ENCODE results near the gene FAM20C.

The FAM20C gene

DNA sequence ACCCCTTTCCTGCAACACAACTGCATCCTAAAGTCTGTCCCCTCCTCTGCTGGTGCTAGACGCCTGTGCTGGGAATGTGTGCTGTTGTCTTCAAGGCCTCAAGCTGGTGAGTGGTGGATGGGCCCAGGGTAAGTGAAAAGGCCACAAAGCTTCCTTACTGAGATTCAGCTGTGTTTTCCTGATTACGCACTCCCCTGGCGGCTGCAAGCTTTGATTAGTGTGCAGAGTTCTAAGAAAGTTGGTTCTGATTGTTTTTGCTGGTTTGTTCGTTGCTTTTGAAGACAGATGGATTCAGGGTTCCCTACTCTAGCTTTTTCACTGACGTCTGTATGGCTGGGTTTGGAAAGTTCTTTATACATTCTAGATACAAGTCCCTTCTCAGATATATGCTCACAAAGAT lies 85.7 kb downstream of the FAM20C start:
- peak; percentile 12 for DNase-seq

DNA sequence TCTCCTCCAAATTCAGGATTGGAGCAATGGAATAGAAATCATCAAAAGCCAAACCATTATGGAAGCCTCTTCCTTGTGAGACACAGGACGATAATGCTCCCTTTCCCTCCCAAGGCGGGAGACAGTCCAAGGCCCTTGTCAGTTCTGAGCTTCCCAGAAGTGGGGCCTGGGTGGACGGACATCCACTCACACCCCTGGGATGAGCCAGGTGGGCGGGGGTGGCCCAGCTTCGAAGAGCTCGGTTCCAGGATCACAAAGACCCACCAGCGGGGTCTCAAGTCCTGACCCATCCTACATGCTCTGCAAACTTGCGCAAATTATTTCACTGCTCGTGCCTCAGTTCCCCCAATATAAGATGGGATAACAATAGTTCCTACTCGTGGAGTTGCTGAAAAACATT lies 87.5 kb downstream of the FAM20C start:
- no peak for DNase-seq

DNA sequence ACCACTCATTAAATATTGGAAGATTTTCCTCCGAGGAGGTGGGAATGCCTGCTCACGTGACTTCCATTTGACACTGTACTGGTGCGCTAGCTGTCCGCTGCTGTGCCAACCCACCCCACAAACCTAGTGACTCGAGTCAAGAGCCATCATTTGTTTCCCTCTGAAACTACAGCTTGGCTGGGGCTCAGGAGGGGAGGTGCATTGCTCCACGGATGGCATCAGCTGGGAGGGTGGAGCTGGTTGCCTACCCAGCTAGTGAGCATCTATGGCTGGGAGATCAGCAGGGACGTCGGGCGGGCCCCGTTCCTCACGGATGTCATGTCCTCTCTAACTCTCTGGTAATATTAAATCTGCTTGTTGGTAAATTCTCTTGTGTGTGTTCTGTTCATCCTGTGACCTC lies 88.1 kb downstream of the FAM20C start:
- DNase-seq = no peak

DNA sequence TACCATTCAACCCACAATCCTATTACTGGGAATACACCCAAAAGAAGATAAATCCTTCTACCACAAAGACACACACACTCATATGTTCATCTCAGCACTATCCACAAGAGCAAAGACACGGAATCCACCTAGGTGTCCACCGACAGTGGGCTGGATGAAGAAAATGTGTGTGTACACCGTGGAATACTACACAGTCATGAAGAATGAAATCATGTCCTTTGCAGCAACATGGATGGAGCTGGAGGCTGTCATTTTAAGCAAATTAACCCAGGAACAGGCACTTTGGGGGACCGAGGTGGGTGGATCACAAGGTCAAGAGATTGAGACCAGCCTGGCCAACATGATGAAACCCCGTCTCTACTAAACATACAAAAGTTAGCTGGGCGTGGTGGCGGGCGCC lies 89.3 kb downstream of the FAM20C start:
- DNase-seq = no peak

DNA sequence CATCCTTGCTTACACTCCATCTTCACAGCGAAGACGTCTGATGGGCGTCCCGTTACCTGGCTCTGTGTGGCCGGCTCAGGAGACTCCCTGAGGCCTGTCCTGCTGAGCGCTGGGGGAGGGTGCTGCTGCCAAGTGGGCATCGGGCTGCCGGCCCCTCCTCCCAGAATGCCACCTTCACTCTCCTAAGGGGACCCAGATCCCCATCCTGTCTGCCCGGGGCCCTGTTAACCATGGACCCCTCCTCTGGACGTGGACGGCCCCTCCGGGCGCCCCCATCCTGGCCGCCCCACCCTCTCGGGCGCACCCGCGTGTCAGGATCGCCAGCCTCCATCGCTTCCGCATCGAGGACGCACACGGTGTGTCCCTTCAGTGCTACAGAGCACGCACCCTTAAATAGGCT lies 90.2 kb downstream of the FAM20C start:
- no peak for DNase-seq

DNA sequence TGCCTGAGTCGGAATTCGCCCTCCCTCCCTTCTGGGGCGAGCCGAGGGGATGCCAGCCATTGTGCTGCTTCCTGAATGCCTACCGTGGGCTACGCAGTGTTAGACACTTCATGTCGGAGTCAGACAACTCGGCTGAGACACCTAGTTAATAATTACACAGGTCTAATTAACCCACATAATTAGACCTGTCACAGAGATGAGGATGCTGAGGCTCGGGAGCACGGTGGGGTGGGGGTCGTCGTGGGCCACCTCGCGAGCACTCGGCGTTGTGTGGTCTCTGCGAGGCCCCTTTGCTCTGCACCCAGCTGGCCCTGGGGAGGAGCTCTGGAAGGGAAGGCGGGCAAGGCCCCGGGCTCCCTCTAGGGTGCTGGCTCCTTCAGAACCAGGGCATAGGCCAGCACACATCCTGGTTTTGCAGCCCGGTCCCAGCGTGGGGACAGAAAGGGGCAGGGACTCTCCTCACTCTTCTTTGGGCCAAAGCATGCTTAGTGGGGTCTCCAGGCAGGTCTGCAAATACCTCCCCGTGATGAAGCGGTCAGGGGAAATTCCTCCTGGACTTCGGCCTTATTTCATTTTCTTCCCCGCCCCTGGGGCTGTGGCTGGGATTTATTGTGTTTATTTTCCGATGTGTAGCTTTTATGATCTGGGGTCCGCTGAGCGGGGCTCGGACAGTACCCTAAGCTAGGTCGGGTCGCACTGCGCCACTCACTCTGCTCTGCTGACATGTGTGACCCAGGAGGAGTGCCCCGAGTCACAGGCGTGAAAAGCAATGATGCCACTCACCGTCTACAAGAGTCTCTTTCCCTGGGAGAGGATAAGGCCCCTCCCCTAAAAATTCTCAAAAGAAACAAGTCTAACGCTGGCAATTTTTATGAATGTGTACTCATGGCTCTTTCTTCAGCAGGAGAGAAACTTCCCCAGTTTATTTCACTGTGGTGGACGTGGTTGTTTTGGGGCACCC lies 92.7 kb downstream of the FAM20C start:
- no peak for DNase-seq

DNA sequence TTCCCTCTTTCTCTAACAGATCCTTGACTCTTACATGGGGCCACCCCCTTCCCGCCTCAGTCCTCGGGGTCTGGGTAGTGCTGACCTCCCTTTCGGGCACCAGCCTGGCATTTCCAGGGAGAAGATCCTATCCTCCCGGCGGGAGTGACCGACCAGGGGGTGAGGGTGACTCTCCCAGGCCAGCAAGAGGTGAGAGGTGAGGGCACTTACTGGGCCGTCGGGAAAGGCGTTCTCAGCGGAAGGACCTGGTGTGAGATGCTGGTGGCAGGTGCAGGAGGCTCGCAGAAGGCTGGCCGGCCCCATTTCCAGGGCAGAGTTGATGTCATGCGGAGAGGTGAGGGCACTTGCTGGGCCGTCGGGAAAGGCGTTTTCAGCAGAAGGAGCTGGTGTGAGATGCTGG lies 93.4 kb downstream of the FAM20C start:
- no peak for DNase-seq

DNA sequence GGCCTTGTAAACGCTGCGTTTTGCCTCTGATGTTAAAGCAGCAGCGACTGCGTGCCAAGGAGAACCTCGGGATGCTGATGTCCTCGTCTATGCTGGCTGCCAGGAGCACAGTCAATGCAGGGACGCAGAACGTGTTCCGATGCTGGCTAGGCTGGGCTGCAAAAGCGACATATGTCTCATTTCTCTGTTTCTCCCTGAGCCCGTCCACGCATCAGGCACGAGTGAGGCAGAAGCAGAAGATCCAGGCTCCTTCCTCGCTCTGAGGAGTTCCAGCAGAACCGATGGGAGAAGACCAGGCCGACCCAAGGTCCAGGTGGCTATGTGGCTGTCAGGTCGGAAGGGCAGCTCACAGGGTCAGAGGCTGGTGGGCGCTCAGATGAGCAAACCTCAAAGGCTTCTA lies 93.9 kb downstream of the FAM20C start:
- no peak for DNase-seq

DNA sequence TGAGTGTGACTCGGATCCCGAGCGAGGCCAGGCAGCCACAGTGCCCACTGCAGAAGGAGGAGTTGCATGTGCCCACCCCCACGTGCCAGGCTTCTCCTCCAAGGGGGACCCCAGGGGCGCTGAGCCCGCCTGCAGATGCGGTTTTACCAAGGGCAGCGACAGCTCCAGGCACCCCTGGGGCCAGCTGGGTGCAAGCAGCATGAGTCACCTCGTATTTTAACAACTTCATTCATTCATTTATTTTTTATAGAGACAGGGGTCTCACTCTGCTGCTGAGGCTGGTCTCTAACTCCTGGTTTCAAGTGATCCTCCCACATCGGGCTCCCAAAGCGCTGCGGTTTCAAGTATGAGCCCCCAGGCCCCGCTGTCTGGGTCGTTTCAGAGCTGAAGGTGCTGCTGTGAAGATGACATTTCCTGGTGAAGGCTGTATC lies 96.3 kb downstream of the FAM20C start:
- DNase-seq = no peak

DNA sequence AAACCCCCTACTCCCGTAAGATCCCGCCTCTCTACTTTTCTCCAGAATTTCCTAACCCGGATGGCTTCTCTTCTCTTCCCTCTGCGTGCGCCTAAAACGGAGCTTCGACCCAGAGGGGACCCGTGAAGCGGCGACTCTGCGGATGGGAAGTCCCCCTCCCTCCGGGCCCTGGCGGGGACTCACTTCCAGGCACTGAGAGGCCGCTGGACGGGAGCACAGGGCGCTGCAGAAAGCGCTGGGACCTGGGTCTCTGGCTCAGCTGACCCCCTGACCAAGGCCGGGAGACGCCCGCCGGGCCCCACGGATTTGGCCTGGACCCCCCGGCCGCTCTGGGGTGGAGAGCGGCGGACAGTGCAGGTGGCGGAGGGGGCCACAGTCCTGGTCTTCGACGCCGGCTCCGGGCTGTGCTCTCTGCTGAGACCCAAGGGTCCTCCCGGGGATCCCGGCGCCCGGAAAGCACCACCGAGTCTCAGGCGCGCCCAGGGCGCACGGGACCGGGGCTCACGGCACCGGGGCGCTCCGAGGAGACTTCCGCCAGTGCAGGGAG lies 96.9 kb downstream of the FAM20C start:
- no peak for DNase-seq

DNA sequence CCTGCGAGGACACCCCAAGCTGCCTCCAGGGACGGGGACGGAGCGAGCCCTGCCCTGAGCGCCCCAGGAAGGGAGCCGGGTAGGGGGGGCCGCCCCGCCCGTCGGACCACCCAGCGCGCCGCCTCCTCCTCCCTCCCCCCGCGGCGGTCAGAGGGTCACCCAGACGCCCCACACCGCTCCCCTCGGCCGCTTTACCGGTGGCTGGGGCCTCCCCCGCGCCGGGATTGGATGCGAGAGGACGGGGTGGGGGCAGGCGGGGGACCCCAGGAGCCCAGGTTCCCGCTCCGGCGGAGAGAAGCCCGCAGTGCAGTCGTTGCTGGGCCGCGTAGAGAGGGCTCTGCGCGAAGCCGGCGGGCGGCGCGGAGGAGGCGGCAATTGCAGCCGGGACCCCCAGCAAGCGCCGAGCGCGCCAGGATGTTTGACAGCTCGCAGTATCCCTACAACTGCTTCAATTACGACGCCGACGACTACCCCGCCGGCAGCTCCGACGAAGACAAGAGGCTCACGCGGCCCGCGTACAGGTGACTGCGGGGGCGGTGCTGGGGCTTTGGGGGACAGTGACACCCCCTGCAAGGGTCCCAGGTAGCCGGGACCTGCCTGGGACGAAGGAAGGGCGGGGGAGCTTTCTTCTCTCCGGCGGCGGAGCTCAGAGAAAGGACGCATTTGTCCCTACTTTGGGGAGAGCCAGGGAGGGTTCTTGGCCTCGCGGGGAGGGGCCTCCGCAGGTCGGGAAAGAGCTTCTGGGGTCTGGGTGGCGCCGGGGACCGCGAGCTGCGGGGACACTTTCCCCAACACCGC lies 97.6 kb downstream of the FAM20C start, which contains the start of gene FOXL3:
FOXL3 (plus strand) TSS at position 415 of the 798 bp plus-strand sequence; CDS start at position 415, 0 bp downstream.
- no peak for DNase-seq

DNA sequence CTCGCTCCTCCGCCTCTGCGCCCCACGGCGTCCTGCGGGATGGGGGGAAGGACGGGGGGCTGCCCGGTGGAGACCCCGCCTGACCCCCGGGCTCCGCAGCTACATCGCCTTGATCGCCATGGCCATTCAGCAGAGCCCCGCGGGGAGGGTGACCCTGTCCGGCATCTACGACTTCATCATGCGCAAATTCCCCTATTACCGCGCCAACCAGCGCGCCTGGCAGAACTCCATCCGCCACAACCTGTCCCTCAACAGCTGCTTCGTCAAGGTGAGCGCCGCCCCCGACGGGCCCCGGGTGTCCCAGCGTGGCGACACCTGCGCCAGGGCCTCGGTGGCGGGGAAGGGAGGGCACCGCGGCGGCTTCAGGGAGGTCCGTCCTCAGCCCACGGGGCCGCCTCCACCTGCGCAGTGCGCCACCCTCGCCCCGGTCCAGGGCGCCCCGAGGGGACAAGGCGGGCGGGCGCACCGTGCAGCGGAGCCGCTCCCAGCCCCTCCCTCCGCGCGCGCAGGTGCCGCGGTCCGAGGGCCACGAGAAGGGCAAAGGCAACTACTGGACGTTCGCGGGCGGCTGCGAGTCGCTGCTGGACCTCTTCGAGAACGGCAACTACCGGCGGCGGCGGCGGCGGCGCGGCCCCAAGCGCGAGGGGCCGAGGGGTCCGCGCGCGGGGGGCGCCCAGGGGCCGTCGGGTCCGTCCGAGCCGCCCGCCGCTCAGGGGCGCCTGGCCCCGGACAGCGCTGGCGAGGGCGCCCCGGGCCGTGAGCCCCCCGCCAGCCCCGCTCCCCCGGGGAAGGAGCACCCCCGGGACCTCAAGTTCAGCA lies 98.4 kb downstream of the FAM20C start:
- no peak for DNase-seq

DNA sequence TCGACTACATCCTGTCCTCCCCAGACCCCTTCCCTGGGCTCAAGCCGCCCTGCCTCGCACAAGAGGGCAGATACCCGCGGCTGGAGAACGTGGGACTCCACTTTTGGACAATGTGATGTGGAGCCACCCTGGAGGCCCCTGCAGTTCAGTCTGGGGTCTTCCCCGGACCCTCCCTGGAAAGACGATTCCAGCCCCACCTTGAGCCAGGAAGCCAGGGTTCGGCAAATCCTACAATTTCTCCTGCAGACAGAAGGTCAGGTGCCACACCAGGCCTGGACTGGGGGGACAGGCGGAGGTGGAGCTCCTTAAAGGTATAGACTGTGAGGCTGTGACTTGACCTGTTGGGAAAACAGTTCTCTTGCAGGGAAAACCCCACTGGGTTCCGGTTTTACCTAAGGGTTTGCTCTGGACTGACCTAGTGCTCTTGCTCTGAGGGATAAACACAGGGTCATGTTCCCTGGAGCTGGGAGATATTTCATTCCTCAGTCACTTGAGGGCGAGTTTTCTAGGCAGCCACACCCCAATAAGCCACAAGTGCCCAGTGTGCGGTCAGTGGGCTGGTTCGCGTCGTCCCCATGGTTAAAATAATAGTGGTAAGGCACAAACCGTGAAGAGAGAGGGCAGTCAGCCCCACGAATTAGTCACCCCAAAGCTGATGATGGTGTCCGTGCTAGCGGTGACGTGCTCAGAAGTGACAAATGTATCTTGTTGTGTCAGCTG lies 99.2 kb downstream of the FAM20C start:
- DNase-seq = no peak

DNA sequence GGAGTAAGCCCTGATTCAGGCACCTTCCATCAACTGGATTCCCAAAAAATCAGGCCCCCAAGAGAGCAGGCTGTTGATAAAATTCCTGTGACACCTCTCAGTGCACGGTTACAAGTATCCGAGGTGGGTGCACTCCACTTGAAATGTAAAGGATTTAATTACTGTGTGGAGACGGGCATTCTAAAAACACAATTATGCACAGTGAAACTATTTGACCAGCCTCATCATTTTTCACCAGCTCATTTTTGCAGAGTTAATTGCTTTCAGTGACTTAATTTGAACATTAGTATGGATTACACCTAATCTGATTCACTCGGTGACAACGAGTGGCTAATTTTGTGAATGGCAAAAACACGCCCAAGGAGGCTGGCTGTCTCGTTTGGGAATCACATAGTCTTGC lies 99.9 kb downstream of the FAM20C start:
- no peak for DNase-seq

DNA sequence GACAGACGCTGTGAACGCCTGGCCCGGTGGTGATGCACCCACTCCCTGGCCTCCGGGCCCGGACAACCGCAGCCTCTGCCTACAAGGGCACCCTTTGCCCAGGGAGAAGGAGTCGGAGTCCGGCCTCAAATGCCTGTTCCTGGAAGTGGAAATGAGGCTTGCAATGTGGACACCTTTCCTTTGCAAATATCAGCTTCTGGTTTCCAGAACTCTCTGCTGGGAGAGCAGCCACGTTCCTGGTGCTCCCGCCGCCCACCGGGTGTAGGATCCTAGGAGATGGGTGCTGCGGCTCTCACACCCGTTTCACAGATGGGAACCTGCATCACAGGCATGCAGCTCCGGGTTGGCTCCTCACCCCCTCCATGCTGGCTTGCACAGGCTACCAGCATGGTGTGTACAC lies 100.5 kb downstream of the FAM20C start:
- no peak for DNase-seq

DNA sequence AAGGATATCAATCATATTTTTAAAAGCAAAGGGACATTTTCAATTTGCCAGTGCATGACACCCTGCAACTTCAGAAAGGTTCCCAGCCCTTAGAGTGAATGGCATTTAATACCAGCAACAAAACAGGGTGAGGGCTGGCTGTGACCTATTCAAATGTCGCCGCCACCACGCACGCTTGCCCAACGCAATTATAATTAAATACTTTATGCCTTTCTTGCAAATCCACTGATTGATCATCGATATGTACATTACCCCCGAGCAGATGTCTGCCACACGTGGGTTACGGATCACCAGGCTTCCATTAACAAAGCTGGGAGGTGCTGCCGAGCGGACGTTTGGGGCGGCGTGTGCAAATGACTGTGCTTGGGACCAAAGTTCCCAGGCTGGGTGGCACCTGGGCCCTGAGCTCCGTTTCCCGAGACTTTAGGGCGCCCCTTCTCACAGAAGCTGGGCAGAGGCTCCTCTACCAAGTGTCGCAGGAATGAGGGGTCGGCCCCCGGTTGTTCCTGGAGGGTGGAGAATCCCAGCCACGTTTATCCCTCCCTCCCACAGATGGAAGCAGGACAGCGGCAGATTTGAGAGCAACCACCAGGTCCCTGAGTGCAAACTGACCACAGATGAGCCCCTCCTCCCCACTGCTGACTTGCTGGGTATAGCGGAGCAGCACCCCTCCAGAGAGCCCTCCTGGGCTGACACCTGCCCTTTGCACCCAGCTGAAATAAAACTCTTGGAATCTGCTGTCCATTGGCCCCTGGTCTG lies 101.5 kb downstream of the FAM20C start:
- no peak for DNase-seq

DNA sequence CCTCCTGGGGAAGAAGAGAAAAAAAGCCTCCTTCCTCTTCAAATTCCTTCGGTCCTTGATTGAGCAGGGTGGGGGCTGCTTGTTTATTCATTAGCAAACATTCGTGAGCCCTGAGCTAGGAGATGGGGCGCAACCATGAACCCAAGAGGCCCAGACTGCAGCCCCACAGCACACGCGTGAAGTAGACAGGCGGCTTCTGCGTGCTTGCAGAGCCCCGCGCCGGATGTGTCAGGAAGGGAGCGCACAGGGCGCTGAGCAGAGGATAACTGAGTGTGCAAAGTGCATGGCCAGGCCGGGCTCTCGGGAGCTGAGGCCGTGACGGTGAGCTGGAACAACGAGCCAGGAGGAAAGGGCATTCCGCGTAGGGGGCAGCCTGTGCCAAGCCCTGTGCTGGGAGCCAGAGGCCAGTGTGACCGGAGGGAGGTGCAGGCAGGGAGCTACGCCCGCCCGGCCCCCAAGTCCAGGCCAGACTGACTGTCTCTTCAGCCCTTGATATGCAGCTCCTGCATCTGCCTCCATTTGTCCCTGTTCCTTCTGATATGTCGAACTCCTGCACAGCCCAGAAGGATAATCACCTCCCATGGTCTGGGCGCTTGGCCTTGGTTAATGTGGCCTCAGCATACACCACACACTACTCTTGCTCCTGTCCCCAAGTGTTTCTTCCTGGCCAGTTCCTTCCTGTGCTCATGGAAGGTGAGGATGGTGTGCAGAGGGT lies 102.2 kb downstream of the FAM20C start:
- no peak for DNase-seq

DNA sequence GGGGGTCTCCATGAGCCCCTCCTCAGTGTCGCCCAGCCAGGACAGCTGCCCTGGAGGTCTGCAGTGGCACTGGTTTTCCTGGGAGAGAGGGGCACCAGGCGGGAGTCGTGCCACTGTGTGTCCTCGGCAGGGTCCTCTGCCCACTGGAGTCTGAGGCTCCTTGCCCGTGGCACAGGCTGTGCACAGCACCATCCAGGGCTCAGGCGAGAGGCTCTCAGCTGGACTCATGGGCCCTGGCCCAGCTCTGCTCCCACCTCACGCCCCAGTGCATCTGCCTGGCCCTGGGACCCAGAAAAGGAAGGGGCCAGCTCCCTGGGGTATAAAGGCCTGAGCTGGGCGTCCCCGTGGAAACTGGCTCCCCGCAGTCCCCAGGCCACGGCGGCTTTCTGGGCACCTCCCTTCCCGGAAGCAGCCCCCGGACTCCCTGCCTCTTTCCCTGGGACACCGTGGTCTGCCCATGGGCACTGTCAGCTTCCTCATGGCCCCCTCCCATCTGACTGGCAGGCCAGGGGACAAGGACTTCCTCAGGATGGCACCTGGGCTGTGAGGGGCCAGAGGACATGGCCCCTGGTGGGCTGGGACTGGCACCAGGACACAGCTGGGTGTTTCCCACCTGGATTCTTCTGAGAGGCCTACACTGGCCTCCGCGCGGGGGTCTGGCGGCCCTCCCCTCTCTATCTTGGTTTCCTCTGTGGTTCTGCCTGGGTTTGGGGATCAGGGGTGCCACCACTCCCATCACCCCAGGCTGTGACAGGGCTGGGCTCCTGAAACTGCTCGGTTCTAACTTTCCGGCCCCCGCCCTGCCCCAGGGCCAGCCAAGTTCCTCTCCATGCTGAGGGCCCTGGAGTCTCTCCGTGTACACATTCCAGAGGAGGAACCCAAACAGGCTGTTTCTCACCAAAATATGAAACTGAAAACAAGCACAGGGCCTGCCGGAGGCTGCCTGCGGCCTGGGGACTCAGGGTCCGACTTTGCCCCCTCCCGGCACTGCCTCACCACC lies 103.1 kb downstream of the FAM20C start:
- DNase-seq = no peak

DNA sequence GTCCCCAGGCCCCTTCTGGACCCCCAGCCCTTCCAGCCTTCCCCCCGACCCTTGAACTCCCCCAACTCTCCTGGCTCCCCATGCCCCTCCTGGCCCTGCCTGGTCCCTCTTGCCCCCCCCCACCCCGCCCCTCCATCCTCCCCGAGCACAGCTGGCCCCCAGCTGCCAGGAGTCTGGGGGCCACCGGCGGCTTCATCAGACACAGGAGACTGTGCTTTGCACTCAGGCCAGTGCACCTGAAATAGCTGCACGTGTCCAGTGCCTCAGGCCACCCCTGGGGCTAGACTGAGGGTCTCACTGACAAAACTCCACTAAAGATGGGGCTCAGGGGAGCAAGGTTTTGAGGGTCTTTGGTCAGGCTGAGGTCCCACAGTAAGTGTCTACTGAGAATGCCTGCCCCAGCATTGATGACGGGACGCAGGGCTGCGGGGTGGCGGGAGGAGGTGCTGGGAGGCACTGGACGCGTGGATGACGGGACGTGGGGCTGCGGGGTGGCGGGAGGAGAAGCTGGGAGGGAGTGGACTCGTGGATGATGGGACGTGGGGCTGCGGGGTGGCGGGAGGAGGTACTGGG lies 104.1 kb downstream of the FAM20C start:
- no peak for DNase-seq

All from OCI-M1 (cell line).